SK-N-MC (cell line): ENCODE results near the gene GSK3B.

ENCODE experiments used
- DNase-seq: peaks from one replicate; pipeline ENCODE4 v3.0.0-alpha.2; 2011; ENCODE audit warnings: low read depth, low spot score
- H3K27ac ChIP-seq: fragments of 200-600 bp; sonication (generic); 2 replicates; pipeline ENCODE4 v1.5.1; 2016; ENCODE audit warnings: mixed run types
- H3K36me3 ChIP-seq: fragments of 200-600 bp; sonication (generic); 2 replicates; pipeline ENCODE4 v1.6.1; 2017; ENCODE audit warnings: antibody characterized with exemption, low read length, mixed read lengths; ENCODE audit not compliant: insufficient read depth
- H3K4me3 ChIP-seq: fragments of 200-600 bp; sonication (generic); 2 replicates; pipeline ENCODE4 v1.5.1; 2016
- H3K9ac ChIP-seq: fragments of 200-600 bp; sonication (generic); 2 replicates; pipeline ENCODE4 v1.8.0; 2017; ENCODE audit warnings: mixed run types, mixed read lengths; ENCODE audit not compliant: insufficient read length
- H3K9me3 ChIP-seq: fragments of 200-600 bp; sonication (generic); 2 replicates; pipeline ENCODE4 v1.6.1; 2017; ENCODE audit warnings: low read depth, mild to moderate bottlenecking, antibody characterized with exemption, low read length, moderate library complexity, mixed read lengths
- EZH2 ChIP-seq: fragments of 200-600 bp; sonication (generic); IDR thresholded peaks from one replicate; pipeline ENCODE4 v1.6.1; 2017; ENCODE audit warnings: antibody characterized with exemption
- FOXP2 ChIP-seq: optimal IDR thresholded peaks from 2 replicates; pipeline ENCODE3; 2011; ENCODE audit warnings: mild to moderate bottlenecking, moderate library complexity; ENCODE audit not compliant: insufficient read depth; ENCODE audit errors: extremely low read length, control extremely low read depth
- POLR2AphosphoS5 ChIP-seq: IDR thresholded peaks from 2 replicates; pipeline ENCODE4 v1.6.1; 2012; ENCODE audit warnings: mild to moderate bottlenecking, low read depth, low read length, borderline replicate concordance

GSK3B gene

DNA sequence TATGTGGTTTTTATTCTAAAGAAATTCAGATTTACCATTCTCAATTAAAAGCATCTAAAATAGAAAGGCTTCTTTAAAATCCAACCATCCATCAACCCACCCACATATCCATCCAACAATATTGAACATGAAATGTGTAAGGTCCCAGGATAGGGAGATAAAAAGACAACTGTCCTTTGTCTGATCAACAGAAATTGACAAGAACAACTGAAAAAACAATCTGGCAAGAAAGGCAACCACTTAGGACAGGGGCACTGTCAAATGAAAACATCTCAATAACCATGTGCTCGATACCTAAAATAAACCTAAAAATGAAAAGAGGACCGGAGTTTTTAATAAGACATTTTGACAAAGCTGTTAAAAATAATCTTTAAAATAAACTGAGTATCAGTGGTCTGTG is 245.1 kb downstream of the GSK3B start:
- Histone ChIP-seq H3K9ac (no peak overlapping the region), H3K9me3 (no peaks in the 10 kb centered on the region), H3K4me3 (no peak overlapping the region), H3K36me3 (peaks cover 5% of the 10 kb centered on the region; the same call in 1 of the 2 replicates), H3K27ac (no peak overlapping the region)
- TF ChIP-seq FOXP2 (no peak), EZH2 (no peak), POLR2AphosphoS5 (no peak)
- no peak for DNase-seq

DNA sequence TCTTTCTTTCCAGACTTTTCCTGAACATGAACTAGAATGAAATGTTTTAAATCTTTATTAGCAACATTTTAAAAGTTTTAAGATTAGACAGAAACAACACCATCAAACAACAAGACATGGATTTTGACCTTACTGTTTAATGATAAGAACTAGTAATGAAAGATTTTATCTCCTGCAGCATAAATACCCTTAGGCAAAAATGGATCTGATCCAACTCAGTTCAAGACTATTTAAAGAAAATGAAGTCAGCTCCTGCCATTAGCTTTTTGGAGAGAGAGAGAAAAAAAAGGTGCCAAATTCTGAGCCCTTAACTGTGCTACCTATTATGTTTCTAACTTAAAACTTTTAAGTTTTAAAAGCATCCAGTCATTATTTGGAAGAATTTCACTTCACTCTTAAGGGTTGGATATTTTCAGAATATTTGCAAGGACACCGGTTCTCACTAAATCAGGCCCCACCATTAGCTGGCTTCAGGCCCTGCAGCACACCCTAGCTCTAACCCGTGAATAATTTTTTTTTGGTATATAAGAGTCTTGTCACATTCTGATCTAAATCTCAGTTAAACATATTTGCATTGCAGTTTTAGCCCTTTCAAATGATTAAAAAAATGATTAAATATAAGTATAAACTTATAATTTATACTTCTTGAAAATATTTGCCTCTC is 252.3 kb downstream of the GSK3B start:
- H3K9me3 ChIP-seq = no peaks in the 10 kb centered on the region

DNA sequence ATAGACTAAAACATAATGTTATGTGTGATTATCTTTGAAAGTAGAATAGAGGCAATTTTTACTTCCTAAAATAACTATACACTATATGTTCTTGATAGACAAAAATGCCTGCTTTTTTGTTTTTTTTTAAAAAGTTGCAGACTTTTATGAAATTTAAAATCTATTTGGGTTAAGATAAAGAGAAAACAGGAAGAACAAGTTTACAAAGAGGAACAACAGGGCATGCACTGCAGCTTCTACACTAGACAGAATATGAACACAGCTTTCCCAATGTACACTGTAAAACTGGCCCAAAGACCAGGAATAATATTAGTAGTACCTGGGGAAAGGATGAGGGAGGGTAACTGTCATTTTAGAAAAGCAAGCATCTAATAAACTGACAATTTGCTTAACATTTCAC is 258.7 kb downstream of the GSK3B start:
- no peak overlapping the region for H3K27ac ChIP-seq
- H3K36me3 ChIP-seq = 0 out of 2 replicates have a peak, but pooled peaks cover 4% of the 10 kb centered on the region
- H3K4me3 ChIP-seq = no peak overlapping the region
- no peaks in the 10 kb centered on the region for H3K9me3 ChIP-seq
- no peak for TF ChIP-seq FOXP2
- no peak for DNase-seq
- H3K9ac ChIP-seq = no peak overlapping the region

More for the DNA sequence above, 252.3 kb downstream of the GSK3B start:
- Histone ChIP-seq H3K36me3 (peaks cover 4% of the 10 kb centered on the region), H3K9ac (peak overlapping the region; percentile 25), H3K27ac (peak overlapping the region; percentile 61; the same call in 1 of the 2 replicates), H3K4me3 (peak overlapping the region; percentile 42; the same call in 1 of the 2 replicates)
- DNase-seq = peak; percentile 78
- TF ChIP-seq EZH2 (no peak), POLR2AphosphoS5 (no peak), FOXP2 (no peak)

DNA sequence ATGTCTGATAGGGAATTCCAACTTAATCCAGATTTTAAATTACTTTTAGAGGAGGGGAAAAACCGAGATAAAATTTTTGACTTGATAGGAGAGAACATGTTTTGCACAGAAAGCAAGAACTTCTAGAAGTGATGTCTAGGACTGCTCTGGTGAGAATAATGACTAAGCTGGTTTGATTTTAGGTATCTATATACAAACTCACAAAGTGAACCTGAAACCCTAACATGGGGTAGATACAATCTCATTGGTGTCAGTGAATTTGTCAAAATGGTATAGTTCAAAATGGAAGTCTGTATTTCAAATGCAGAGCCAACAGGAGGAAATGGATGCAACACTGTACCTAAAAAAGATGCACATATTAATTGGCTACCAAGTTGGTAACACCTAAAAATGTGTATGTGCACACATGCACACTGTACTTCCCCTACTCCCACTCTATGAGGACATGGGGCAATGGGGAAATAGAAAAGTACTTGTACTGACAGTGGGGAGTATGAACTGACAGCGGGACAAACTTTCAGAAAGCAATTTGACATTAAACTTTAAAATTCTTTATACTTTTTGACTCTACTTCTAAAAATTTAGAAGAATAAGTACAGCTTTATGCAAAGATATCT is 259.4 kb downstream of the GSK3B start:
- H3K9ac ChIP-seq = no peak overlapping the region
- no peak overlapping the region for H3K4me3 ChIP-seq
- H3K27ac ChIP-seq = no peak overlapping the region
- no peaks in the 10 kb centered on the region for H3K9me3 ChIP-seq
- DNase-seq = no peak
- 0 out of 2 replicates have a peak, but pooled peaks cover 4% of the 10 kb centered on the region for H3K36me3 ChIP-seq
- no peak for TF ChIP-seq FOXP2
- no peak for TF ChIP-seq EZH2
- TF ChIP-seq POLR2AphosphoS5 = no peak

DNA sequence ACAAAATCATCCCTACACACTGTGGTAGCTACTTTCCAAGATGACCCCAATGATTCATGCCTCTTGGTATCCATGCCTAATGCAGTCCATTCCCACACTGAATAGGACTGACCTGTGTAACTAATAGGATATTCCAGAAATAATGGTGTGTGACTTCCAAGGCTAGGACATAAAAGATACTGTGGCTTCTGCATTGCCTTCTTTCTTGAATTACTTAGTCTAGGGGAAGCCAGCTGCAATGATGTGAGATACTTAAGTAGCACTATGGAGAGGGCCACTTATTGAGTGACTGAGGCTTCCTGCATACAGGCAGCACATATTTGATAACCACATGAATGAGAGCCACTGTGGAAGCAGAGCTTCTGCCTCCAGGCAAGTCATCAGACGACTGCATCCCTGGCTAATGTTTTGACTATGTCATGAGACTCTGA is 262.3 kb downstream of the GSK3B start:
- H3K27ac ChIP-seq = no peak overlapping the region
- H3K9ac ChIP-seq = no peak overlapping the region
- no peak overlapping the region for H3K4me3 ChIP-seq
- no peak for DNase-seq
- no peaks in the 10 kb centered on the region for H3K9me3 ChIP-seq
- no peak for TF ChIP-seq FOXP2
- no peak for TF ChIP-seq POLR2AphosphoS5
- no peak for TF ChIP-seq EZH2
- no peaks in the 10 kb centered on the region for H3K36me3 ChIP-seq

DNA sequence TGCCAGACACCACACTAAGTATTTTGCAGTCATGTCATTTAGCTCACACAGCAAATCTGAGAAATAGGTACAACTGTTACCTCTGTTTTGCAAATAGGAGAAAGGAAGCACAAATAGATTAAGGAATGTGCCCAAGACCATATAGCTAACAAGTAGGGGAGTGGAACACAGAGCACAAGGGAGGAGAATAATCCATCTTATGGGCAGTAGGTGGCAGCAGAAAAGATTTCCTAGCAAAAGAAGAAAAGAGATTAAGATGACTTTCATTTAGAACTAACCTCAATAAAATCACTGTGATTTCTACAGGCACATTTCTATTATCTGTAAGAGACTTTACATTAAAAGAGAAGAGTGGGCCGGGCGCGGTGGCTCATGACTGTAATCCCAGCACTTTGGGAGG is 263.2 kb downstream of the GSK3B start:
- Histone ChIP-seq H3K9ac (no peak overlapping the region), H3K36me3 (peaks cover 2% of the 10 kb centered on the region; the same call in 1 of the 2 replicates), H3K4me3 (no peak overlapping the region), H3K27ac (no peak overlapping the region), H3K9me3 (no peaks in the 10 kb centered on the region)
- TF ChIP-seq EZH2 (no peak), POLR2AphosphoS5 (no peak), FOXP2 (no peak)
- DNase-seq = no peak

DNA sequence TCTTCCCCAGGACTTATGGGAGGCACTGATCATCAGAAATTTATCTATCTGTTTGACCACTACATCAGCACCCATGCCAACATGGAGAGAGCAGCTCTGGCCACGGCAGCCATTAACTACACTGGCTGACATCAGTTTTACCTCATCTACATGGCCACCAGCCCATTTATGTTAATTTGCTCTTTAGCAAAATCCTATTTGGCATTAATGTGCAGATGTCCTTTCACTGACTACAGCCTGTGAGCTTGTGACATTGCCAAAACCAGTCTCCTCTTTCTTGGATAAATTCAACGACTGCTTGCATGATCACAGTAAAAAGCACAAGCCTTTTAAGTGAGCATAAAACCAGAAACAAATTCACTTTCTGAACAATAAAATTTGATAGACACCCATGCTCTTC is 264.8 kb downstream of the GSK3B start:
- no peak overlapping the region for H3K4me3 ChIP-seq
- H3K27ac ChIP-seq = no peak overlapping the region
- no peak for DNase-seq
- no peak overlapping the region for H3K9ac ChIP-seq
- peaks cover 4% of the 10 kb centered on the region; the same call in 1 of the 2 replicates for H3K36me3 ChIP-seq
- no peaks in the 10 kb centered on the region for H3K9me3 ChIP-seq
- TF ChIP-seq FOXP2 (no peak), POLR2AphosphoS5 (no peak), EZH2 (no peak)

DNA sequence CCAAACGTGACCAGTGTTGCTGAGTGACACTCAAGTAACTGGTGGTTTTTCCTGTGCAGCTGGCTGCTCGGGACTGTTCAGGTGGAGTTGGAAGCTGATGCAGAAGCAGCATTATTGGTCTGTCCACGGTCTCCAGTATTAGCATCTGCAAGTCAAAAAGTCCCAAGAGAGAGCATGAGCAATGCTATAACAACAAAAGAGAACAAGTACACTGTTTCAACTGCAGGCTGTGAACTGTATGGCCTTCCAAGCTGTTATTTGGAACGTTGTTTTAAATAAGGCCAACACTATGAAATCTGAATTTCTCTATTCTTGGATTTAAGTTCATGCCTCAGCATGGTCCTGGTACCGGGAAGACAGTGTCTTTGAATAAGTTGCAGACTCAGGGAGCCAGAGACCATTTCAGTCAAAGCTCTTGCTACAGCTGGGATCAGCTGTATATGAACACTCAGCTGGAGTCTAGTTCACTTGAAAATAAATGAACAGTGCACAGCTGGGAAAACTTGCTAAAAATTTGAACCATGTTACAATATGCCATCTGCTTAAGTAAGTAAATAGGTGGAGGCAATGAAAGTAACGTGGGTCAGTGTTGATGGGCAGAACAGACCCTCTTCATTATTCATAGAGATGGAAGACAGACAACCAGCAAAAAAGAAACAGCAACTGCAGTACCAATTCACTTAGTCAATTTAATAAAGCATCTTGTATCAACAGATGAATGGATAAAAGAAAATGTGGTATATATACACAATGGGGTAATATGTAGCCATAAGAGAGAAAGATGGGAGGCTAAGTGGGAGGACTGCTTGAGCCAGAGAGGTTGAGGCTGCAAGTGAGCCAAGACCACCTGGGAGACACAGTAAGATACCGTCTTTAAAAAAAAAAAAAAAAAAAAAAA is 267.3 kb downstream of the GSK3B start:
- Histone ChIP-seq H3K36me3 (peaks cover 4% of the 10 kb centered on the region; the same call in 1 of the 2 replicates), H3K9me3 (no peaks in the 10 kb centered on the region), H3K4me3 (no peak overlapping the region), H3K9ac (no peak overlapping the region), H3K27ac (no peak overlapping the region)
- TF ChIP-seq POLR2AphosphoS5 = no peak
- TF ChIP-seq FOXP2 = no peak
- TF ChIP-seq EZH2 = no peak
- DNase-seq = no peak
